AG04449 (cell line): ENCODE measurements around the gene MPV17.
"Not testable (repeated sequence)": the region's sequence is repeated elsewhere in the genome, so short reads cannot be mapped to it uniquely, and the experiment has no call there.

ENCODE experiments used
- CTCF ChIA-PET: fragments of 350-600 bp; formaldehyde crosslinking; extraction: SDS; loops from one replicate; lab custom pipeline; 2021; ENCODE audit warnings: antibody characterized with exemption; lab: Yijun Ruan, JAX
- POLR2A ChIA-PET: fragments of 400-600, 350-600 bp; formaldehyde crosslinking; extraction: SDS; loops from one replicate; lab custom pipeline; 2020; ENCODE audit warnings: antibody characterized with exemption, inconsistent platforms; lab: Yijun Ruan, JAX
- DNase-seq: peaks from one replicate; pipeline ENCODE4 v3.0.0-alpha.2; 2010; ENCODE audit warnings: low read depth, low spot score
- H3K4me3 ChIP-seq: 2 replicates; pipeline ENCODE4 v1.5.1; 2011; ENCODE audit warnings: low read depth, mild to moderate bottlenecking, control low read depth, low read length
- TF ChIP-seq, protein P1 (sequence below): IDR thresholded peaks from one replicate; pipeline ENCODE4 v1.5.1; 2011; ENCODE audit warnings: mild to moderate bottlenecking, moderate library complexity, low read length, control low read depth, inconsistent platforms; ENCODE audit not compliant: insufficient read depth; ENCODE audit errors: missing control alignments

Gene MPV17

DNA sequence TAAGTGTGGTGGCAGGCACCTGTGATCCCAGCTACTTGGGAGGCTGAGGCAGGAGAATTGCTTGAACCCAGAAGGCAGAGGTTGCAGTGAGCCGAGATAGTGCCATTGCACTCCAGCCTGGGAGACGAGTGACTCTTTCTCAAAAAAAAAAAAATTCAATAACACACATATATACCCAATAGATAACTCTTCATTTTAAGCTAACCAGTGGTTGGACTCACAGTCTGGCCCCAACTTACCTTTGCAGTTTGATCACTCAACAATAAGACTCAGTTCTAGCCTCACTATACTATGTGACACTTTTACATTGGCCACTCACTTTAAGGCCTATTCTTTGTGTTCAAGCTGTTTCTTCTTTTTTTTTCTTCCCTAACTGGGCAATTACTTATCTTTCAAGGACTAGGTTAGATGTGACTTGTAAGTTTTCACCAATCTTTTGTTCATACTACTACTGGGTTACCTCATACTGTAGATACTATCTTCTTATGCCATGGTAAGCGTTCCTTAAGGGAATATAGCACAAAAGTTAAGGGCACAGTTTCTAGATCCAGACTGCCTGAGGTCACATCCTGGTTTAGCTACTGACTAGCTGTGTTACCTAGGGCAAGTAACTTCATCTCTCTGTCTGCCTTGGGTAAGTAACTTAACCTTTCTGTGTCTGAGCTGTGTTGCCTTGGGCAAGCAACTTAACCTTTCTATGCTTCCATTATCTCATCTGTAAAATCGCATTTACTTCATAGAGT, 40.0 kb upstream of the MPV17 start:
- TF ChIP-seq, protein P1, sequence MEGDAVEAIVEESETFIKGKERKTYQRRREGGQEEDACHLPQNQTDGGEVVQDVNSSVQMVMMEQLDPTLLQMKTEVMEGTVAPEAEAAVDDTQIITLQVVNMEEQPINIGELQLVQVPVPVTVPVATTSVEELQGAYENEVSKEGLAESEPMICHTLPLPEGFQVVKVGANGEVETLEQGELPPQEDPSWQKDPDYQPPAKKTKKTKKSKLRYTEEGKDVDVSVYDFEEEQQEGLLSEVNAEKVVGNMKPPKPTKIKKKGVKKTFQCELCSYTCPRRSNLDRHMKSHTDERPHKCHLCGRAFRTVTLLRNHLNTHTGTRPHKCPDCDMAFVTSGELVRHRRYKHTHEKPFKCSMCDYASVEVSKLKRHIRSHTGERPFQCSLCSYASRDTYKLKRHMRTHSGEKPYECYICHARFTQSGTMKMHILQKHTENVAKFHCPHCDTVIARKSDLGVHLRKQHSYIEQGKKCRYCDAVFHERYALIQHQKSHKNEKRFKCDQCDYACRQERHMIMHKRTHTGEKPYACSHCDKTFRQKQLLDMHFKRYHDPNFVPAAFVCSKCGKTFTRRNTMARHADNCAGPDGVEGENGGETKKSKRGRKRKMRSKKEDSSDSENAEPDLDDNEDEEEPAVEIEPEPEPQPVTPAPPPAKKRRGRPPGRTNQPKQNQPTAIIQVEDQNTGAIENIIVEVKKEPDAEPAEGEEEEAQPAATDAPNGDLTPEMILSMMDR, result no peak
- ChIA-PET CTCF (interaction anchor here (1.1 to 1.4 kb wide), 2 partner anchors 9 to 67 kb away, joined by 3 to 4 read pairs; no protein-coding TSS in a partner anchor), POLR2A (interaction anchor here (0.7 kb wide), 1 partner anchor 18 kb away, joined by 3 read pairs; no protein-coding TSS in a partner anchor)
- no peak overlapping the region for H3K4me3 ChIP-seq
- no peak for DNase-seq

DNA sequence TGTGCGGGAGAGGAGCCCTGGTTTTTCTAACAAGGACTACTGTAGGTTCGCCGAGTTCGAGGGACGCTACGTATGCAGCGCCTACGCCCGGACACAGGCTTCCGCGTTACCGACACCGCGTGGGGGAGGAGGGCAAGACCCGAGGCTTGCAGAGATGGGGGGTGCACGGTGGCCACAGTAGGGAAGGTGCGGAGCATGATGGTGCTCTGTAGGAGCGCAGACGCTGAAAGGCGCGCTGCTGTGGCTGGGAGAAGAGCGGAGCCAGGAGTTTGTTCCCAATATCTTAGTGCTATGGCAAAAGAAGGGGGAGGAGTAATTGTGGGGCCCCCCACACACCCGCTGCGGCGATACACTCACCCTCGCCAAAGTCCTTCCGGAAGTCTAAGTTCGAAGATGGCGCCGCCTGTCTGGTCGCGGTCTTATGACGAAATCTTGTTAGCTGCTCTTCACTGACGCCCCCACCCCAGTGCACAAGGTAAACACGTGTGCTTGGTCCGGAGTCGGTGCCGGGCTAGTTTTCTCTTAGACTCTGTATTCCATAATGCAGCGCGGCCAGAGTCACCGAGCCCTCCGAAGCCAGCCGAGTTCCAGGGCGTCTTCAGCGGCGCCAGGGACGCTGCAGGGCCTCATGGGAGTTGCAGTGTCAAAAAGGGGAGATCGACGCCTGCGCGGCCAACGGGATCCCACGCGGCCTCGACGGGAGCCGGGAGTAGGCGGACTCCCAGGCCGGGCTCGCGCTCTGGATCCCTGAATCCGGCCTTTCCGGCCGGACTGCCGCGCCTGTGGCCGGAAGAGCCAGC, 33.7 kb upstream of the MPV17 start, which contains the start of gene GTF3C2:
GTF3C2 (minus strand) TSS at position 383 of the 800 bp plus-strand sequence. CDS start 13,210 bp downstream, outside the sequence.
- peak within 1 kb of the TSS; percentile 90 for H3K4me3 ChIP-seq
- CTCF ChIA-PET, result interaction anchor here (0.8 to 1.3 kb wide), 4 partner anchors 12 to 36 kb away, joined by 3 to 5 read pairs (median 3); partner anchors contain the start of genes EIF2B4 and SNX17
- POLR2A ChIA-PET, result interaction anchor here (0.5 to 2.6 kb wide), 9 partner anchors 11 to 226 kb away, joined by 3 to 24 read pairs (median 3); partner anchors contain the start of genes EIF2B4, MPV17, PPM1G and SNX17

DNA sequence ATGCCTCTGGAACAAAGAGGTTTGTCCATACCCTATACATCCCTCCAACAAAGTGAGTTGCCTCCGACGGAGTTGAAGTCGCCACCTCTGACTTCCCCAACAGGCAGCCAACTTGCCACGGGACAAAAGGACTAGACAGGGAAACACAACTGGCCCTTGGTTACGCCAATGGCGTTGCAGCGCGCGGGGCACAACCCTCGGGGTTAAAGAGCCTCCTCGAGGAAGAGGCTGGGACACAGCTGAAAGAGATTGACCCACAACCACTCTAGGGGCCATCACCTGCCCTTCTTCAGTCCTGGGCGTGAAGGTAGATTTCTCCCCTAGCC, 33.1 kb upstream of the MPV17 start:
- TF ChIP-seq, protein P1, result no peak
- peak overlapping the region; percentile 90 for H3K4me3 ChIP-seq
- CTCF ChIA-PET, result interaction anchor here (0.8 to 1.2 kb wide), 3 partner anchors 13 to 53 kb away, joined by 3 to 4 read pairs (median 3); no protein-coding TSS in a partner anchor
- POLR2A ChIA-PET, result interaction anchor here (0.5 to 2.6 kb wide), 7 partner anchors 13 to 227 kb away, joined by 3 to 24 read pairs (median 6); partner anchors contain the start of genes EIF2B4, MPV17, PPM1G and SNX17
- DNase-seq, result no peak

More for the DNA sequence above, 33.7 kb upstream of the MPV17 start, which contains the start of gene GTF3C2:
- DNase-seq, result peak; percentile 82
- TF ChIP-seq, protein P1, result no peak

DNA sequence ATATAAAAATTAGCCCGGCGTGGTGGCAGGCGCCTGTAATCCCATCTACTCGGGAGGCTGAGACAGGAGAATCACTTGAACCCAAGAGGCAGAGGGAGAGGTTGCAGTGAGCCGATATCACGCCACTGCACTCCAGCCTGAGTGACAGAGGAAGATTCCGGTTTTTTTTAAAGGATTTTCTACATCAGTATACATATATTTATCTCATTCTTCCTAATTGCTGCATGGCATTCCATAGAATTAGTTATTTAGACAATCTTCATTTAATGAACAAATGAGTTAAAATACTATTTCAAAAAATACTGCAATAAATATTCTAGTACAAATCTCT, 31.7 kb upstream of the MPV17 start:
- ChIA-PET POLR2A (no interaction called here), CTCF (interaction anchor here (1.0 to 2.1 kb wide), 4 partner anchors 10 to 51 kb away, joined by 3 to 13 read pairs (median 4); partner anchors contain the start of genes EIF2B4 and SNX17)
- no peak for DNase-seq
- no peak overlapping the region for H3K4me3 ChIP-seq
- TF ChIP-seq, protein P1, result no peak

DNA sequence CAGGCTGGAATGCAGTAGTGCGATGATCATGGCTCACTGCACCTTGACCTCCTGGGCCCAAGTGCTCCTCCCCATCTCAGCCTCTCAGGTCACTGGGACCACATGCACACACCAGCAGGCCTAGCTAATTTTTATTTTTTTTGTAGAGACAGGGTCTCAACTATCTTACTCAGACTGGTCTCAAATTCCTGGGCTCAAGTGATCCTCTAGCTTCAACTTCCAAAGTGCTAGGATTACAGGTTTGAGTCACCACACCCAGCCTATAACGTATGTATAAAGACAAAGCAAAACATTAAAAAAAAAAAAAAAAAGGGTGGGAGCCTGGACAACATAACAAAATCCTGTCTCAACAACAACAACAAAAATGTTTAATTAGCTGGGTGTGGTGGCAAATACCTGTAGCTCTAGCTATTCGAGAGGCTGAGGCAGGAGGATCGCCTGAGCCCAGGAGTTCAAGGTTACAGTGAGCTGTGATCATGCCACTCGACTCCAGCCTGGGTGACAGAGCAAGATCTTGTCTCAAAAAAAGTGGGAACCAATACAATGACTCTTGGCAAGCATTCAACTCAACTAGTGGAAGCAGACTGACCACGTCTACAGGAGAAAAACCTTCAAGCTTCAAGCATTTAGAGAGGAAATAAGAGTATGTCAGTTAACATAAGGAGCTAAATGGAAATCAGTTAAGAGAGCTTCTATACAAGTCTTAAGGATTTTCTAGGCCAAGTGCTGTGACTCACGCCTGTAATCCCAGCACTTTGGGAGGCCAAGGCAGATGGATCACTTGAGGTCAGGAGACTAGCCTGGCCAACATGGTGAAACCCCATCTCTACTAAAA, 31.1 kb upstream of the MPV17 start:
- POLR2A ChIA-PET, result no interaction called here
- no peak for DNase-seq
- no peak overlapping the region for H3K4me3 ChIP-seq
- CTCF ChIA-PET, result interaction anchor here (1.0 to 2.1 kb wide), 6 partner anchors 10 to 329 kb away, joined by 3 to 13 read pairs (median 4); partner anchors contain the start of genes EIF2B4 and SNX17
- TF ChIP-seq, protein P1, result no peak

DNA sequence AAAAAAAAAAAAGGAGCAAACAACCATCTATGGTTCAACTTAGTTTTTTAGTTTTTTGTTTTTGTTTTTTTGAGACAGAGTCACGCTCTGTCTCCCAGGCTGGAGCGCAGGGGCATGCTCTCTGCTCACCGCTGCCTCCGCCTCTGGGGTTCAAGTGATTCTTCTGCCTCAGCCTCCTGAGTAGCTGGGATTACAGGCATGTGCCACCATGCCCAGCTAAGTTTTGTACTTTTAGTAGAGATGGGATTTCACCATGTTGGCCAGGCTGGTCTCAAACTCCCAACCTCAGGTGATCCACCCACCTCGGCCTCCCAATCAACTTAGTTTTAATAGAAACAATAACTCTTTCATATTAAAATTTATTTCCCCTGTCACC, 30.5 kb upstream of the MPV17 start:
- POLR2A ChIA-PET, H3K4me3 ChIP-seq, DNase-seq: not testable (repeated sequence)
- CTCF ChIA-PET, result interaction anchor here (0.6 to 2.1 kb wide), 7 partner anchors 9 to 330 kb away, joined by 3 to 13 read pairs (median 4); partner anchors contain the start of gene SNX17
